ENCODE measurements around the gene OS9.

The OS9 gene

DNA sequence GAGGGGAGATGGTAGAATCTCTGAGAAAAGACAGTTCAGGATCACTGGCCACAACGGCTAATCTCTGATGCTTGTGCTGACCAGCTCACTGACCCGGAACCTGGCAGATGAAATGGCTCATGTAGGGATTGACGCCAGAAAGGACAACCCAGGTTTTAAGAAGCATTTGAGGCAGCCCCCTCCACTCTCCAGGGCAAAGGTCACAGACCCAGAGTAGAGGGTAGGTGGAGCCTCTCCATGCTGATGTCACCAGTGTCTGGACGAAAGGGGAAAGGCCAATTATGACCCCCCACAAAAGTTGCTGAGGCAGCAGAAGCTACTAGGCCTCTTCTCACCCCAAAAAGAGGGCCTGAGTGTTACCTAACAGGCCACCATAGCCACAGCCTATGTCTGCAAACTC lies 76.8 kb downstream of the OS9 start (continued):
- TF ChIP-seq, protein P1, sequence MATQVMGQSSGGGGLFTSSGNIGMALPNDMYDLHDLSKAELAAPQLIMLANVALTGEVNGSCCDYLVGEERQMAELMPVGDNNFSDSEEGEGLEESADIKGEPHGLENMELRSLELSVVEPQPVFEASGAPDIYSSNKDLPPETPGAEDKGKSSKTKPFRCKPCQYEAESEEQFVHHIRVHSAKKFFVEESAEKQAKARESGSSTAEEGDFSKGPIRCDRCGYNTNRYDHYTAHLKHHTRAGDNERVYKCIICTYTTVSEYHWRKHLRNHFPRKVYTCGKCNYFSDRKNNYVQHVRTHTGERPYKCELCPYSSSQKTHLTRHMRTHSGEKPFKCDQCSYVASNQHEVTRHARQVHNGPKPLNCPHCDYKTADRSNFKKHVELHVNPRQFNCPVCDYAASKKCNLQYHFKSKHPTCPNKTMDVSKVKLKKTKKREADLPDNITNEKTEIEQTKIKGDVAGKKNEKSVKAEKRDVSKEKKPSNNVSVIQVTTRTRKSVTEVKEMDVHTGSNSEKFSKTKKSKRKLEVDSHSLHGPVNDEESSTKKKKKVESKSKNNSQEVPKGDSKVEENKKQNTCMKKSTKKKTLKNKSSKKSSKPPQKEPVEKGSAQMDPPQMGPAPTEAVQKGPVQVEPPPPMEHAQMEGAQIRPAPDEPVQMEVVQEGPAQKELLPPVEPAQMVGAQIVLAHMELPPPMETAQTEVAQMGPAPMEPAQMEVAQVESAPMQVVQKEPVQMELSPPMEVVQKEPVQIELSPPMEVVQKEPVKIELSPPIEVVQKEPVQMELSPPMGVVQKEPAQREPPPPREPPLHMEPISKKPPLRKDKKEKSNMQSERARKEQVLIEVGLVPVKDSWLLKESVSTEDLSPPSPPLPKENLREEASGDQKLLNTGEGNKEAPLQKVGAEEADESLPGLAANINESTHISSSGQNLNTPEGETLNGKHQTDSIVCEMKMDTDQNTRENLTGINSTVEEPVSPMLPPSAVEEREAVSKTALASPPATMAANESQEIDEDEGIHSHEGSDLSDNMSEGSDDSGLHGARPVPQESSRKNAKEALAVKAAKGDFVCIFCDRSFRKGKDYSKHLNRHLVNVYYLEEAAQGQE (tag by site-specific recombination; IDR thresholded peaks at IDR 0.05) = no peak
- no peak for TF ChIP-seq YY2 (tag by site-specific recombination; IDR thresholded peaks at IDR 0.05)
- TF ChIP-seq ZNF223 (tag by site-specific recombination; IDR thresholded peaks at IDR 0.05) = no peak
- no peak for TF ChIP-seq SALL2 (tag by site-specific recombination; IDR thresholded peaks at IDR 0.05; ENCODE audit: borderline replicate concordance)
- TF ChIP-seq ZSCAN16 (tag by site-specific recombination; IDR thresholded peaks at IDR 0.05) = no peak
- TF ChIP-seq ZNF214 (tag by site-specific recombination; IDR thresholded peaks at IDR 0.05; ENCODE audit: borderline replicate concordance) = no peak
- TF ChIP-seq, protein P2, sequence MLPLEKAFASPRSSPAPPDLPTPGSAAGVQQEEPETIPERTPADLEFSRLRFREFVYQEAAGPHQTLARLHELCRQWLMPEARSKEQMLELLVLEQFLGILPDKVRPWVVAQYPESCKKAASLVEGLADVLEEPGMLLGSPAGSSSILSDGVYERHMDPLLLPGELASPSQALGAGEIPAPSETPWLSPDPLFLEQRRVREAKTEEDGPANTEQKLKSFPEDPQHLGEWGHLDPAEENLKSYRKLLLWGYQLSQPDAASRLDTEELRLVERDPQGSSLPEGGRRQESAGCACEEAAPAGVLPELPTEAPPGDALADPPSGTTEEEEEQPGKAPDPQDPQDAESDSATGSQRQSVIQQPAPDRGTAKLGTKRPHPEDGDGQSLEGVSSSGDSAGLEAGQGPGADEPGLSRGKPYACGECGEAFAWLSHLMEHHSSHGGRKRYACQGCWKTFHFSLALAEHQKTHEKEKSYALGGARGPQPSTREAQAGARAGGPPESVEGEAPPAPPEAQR (tag by site-specific recombination; IDR thresholded peaks at IDR 0.05) = no peak
- TF ChIP-seq ZNF146 (tag by site-specific recombination; IDR thresholded peaks at IDR 0.05) = no peak

Measured in HEK293 (cell line).